ENCODE measurements around the gene TMEM125.

DNA sequence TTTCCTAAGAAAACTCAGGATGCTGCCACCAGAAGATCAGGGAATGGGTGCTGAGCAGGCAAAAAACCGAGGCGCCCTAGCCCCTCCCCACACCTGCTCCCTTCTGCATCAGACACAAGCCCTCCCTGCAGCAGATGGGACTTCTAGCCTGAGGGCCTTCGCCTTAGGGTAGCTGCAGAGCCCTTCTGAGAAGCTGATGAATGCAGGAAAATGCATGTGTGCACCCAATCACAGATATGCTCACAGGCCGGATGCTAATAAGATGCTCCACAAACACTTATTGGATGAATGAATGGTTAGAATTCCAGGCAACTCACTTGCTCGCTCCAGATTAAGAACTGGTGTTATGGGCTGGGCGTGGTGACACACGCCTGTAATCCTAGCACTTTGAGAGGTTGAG lies 22.4 kb downstream of the TMEM125 start:
- TF ChIP-seq, protein P1, sequence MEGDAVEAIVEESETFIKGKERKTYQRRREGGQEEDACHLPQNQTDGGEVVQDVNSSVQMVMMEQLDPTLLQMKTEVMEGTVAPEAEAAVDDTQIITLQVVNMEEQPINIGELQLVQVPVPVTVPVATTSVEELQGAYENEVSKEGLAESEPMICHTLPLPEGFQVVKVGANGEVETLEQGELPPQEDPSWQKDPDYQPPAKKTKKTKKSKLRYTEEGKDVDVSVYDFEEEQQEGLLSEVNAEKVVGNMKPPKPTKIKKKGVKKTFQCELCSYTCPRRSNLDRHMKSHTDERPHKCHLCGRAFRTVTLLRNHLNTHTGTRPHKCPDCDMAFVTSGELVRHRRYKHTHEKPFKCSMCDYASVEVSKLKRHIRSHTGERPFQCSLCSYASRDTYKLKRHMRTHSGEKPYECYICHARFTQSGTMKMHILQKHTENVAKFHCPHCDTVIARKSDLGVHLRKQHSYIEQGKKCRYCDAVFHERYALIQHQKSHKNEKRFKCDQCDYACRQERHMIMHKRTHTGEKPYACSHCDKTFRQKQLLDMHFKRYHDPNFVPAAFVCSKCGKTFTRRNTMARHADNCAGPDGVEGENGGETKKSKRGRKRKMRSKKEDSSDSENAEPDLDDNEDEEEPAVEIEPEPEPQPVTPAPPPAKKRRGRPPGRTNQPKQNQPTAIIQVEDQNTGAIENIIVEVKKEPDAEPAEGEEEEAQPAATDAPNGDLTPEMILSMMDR (IDR thresholded peaks at IDR 0.05) = no peak
- TF ChIP-seq POLR2A (IDR thresholded peaks at IDR 0.05) = no peak

All from tibial nerve (tissue), 3 donors.